SK-N-SH (cell line): ENCODE results near the gene LILRB5.
"Not testable (repeated sequence)": the region's sequence is repeated elsewhere in the genome, so short reads cannot be mapped to it uniquely, and the experiment has no call there.

ENCODE experiments used
- CHD2 ChIP-seq: fragments of 150-350 bp; IDR thresholded peaks from 2 replicates; pipeline ENCODE4 v1.6.1; 2018; ENCODE audit warnings: low read length; ENCODE audit not compliant: partially characterized antibody
- CTCF ChIP-seq: fragments of 200-600 bp; sonication (generic); IDR thresholded peaks from 2 replicates; pipeline ENCODE4 v1.6.1; 2017; ENCODE audit warnings: antibody characterized with exemption, mild to moderate bottlenecking, moderate library complexity
- EZH2phosphoT487 ChIP-seq: fragments of 200-600 bp; sonication (generic); IDR thresholded peaks from 2 replicates; pipeline ENCODE4 v1.6.1; 2017; ENCODE audit warnings: low read depth, mixed run types, mild to moderate bottlenecking, antibody characterized with exemption, moderate library complexity, borderline replicate concordance
- GABPA ChIP-seq: IDR thresholded peaks from 2 replicates; pipeline ENCODE4 v1.4.0; 2012; ENCODE audit warnings: low read depth, mild to moderate bottlenecking
- GATA2 ChIP-seq: sonication (generic); formaldehyde crosslinking; IDR thresholded peaks from 2 replicates; pipeline ENCODE4 v1.5.0; 2020; ENCODE audit warnings: mild to moderate bottlenecking, missing genetic modification reagents
- JUND ChIP-seq: IDR thresholded peaks from 2 replicates; pipeline ENCODE4 v1.4.0; 2012
- PBX3 ChIP-seq: IDR thresholded peaks from 2 replicates; pipeline ENCODE4; 2012
- POLR2AphosphoS5 ChIP-seq: IDR thresholded peaks from 2 replicates; pipeline ENCODE4 v1.6.1; 2012; ENCODE audit warnings: low read depth, low read length
- RAD21 ChIP-seq: IDR thresholded peaks from 2 replicates; pipeline ENCODE4 v1.6.1; 2012; ENCODE audit warnings: mild to moderate bottlenecking, low read length
- RFX5 ChIP-seq: IDR thresholded peaks from 2 replicates; pipeline ENCODE4 v1.6.1; 2012; ENCODE audit warnings: mild to moderate bottlenecking, improper control_type of control experiment, low read length
- TCF12 ChIP-seq: IDR thresholded peaks from 2 replicates; pipeline ENCODE4 v1.4.0; 2012
- TF ChIP-seq, protein P1 (sequence below): fragments of 150-350 bp; IDR thresholded peaks from 2 replicates; pipeline ENCODE4 v1.6.1; 2017; ENCODE audit warnings: antibody characterized with exemption, low read length, low read depth, borderline replicate concordance

- TF ChIP-seq GABPA; PBX3; POLR2AphosphoS5; CTCF; CHD2; JUND; TCF12; RAD21; GATA2 (CRISPR knock-in tag); EZH2phosphoT487; RFX5: not testable (repeated sequence)
- TF ChIP-seq, protein P1, sequence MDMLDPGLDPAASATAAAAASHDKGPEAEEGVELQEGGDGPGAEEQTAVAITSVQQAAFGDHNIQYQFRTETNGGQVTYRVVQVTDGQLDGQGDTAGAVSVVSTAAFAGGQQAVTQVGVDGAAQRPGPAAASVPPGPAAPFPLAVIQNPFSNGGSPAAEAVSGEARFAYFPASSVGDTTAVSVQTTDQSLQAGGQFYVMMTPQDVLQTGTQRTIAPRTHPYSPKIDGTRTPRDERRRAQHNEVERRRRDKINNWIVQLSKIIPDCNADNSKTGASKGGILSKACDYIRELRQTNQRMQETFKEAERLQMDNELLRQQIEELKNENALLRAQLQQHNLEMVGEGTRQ = not testable (repeated sequence)
Measured at GRCh38 chr19:54223937-54224281, 33.2 kb downstream of the LILRB5 start.
